NB4 (cell line): ENCODE data around the gene TMUB1.

ENCODE experiments used
- DNase-seq: peaks from one replicate; pipeline ENCODE4 v3.0.0; 2010; ENCODE audit warnings: low read depth
- H3K4me3 ChIP-seq: one replicate; pipeline ENCODE4 v1.5.1; 2011; ENCODE audit warnings: mild to moderate bottlenecking, low read depth, low read length, moderate library complexity
- MYC ChIP-seq: IDR thresholded peaks from 2 replicates; pipeline ENCODE4 v1.6.1; 2011; ENCODE audit warnings: low read depth, low read length
- POLR2A ChIP-seq: IDR thresholded peaks from 2 replicates; pipeline ENCODE4 v1.6.1; 2011; ENCODE audit warnings: mild to moderate bottlenecking; ENCODE audit not compliant: insufficient read length; ENCODE audit errors: extremely low read depth
- TF ChIP-seq, protein P1 (sequence below): IDR thresholded peaks from 2 replicates; pipeline ENCODE4 v1.6.1; 2011; ENCODE audit warnings: low read depth, low read length
- TF ChIP-seq, protein P2 (sequence below): IDR thresholded peaks from one replicate; pipeline ENCODE4 v1.5.1; 2012; ENCODE audit warnings: low read depth, low read length

TMUB1 gene

DNA sequence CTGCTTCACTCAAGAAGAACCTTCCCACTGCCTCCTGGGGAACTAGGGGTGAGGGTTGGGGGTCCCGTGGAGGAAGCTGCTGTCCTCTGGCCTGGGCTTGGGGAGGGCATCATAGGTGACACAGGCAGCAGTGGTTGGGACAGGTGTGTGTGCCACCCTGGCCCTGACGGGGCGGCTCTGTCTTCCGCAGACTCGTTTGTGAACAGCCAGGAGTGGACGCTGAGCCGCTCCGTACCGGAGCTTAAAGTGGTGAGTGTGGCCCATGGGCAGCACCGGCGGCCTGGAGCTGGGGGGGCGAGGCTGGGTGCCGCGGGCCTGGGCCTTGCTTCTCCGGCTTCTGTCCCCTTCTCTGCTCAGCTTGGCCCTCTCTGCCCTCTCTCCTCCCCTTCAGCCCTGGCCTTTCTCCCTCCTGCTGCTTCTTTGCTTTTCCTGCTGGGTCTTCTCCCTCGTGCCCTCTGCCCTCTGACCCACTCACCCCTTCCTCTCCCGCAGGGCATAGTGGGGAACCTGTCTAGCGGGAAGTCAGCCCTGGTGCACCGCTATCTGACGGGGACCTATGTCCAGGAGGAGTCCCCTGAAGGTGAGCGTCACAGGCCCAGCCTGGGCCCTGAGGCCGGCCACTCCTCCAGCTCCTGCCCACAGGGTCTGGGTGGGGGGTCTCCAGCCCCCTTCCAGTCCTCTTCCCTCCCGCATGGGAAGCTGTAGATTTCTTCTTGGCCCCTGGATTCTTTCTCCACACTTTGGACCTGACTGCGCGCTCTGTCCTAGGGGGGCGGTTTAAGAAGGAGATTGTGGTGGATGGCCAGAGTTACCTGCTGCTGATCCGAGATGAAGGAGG is 33.5 kb upstream of the TMUB1 start:
- no peak overlapping the region for H3K4me3 ChIP-seq
- no peak for DNase-seq
- TF ChIP-seq, protein P1, sequence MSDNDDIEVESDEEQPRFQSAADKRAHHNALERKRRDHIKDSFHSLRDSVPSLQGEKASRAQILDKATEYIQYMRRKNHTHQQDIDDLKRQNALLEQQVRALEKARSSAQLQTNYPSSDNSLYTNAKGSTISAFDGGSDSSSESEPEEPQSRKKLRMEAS = no peak
- TF ChIP-seq MYC (no peak), POLR2A (no peak)
- TF ChIP-seq, protein P2, sequence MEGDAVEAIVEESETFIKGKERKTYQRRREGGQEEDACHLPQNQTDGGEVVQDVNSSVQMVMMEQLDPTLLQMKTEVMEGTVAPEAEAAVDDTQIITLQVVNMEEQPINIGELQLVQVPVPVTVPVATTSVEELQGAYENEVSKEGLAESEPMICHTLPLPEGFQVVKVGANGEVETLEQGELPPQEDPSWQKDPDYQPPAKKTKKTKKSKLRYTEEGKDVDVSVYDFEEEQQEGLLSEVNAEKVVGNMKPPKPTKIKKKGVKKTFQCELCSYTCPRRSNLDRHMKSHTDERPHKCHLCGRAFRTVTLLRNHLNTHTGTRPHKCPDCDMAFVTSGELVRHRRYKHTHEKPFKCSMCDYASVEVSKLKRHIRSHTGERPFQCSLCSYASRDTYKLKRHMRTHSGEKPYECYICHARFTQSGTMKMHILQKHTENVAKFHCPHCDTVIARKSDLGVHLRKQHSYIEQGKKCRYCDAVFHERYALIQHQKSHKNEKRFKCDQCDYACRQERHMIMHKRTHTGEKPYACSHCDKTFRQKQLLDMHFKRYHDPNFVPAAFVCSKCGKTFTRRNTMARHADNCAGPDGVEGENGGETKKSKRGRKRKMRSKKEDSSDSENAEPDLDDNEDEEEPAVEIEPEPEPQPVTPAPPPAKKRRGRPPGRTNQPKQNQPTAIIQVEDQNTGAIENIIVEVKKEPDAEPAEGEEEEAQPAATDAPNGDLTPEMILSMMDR = no peak

DNA sequence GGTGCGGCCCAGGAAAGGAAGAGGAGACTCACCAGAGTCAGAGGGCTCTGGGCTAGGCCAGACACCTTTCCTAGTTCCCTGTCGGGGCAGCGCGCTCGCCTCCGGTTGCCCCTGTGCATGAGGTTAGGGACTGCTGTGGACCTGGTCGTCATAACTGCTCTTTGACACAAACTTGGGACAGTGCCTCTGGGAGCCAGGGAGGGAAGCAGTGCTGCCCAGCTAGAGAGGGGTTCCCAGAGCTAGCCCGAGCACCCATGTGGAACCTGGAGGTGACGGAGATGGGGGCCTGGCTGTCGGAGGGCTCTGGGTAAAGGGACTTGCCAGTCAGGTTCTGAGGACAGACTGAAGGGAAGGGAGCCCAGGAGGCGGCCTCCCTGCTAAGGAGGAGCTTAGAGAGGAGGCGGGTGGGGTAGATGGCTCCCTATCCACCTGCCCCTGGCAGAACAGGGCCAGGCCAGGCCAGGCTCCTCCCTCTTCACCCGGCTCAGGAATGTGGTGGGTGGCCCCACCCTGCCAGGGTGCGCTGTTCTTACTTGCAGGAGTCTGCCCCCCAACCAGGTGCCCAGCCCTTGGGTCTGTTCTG is 32.6 kb upstream of the TMUB1 start:
- TF ChIP-seq, protein P1 = no peak
- TF ChIP-seq, protein P2 = no peak
- TF ChIP-seq MYC (no peak), POLR2A (no peak)
- DNase-seq = no peak
- no peak overlapping the region for H3K4me3 ChIP-seq

DNA sequence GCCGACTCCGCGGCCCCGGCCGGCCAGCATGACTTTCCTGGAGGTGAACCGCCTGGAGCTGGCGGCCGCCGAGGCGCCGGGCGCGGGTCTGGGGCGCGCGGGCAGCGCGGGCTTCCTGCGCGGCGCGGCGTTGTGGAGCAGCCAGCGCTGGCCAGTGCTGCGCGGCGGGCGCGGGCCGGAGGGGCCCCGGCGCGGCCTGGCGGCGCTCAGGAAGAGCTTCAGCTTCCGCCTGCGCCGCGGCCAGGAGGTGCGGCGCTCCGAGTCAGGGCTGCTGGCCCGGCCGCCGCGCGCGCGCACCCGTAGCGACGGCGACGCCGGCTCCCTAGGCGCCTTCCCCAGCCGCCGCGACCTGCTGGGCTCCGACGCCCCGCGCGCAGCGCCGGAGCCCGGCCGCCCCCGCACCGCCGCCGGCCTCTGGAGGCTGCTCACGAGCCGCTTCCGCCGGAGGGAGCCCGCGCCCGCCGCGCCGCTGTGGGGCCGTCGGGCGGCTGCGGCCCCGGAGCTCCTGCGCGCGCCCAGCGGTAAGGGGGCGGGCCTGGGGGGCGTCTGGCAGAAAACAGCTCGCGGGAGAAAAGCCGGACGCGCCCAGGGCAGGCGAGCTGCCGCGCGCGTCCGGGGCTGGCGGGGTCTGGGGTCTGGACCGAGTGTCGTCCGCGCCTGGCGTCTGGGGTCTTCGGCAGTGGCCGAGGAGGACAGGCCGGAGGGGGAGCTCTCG is 32.0 kb upstream of the TMUB1 start:
- H3K4me3 ChIP-seq = no peak overlapping the region
- no peak for DNase-seq
- TF ChIP-seq POLR2A (no peak), MYC (no peak)
- TF ChIP-seq, protein P1 = no peak
- TF ChIP-seq, protein P2 = no peak

DNA sequence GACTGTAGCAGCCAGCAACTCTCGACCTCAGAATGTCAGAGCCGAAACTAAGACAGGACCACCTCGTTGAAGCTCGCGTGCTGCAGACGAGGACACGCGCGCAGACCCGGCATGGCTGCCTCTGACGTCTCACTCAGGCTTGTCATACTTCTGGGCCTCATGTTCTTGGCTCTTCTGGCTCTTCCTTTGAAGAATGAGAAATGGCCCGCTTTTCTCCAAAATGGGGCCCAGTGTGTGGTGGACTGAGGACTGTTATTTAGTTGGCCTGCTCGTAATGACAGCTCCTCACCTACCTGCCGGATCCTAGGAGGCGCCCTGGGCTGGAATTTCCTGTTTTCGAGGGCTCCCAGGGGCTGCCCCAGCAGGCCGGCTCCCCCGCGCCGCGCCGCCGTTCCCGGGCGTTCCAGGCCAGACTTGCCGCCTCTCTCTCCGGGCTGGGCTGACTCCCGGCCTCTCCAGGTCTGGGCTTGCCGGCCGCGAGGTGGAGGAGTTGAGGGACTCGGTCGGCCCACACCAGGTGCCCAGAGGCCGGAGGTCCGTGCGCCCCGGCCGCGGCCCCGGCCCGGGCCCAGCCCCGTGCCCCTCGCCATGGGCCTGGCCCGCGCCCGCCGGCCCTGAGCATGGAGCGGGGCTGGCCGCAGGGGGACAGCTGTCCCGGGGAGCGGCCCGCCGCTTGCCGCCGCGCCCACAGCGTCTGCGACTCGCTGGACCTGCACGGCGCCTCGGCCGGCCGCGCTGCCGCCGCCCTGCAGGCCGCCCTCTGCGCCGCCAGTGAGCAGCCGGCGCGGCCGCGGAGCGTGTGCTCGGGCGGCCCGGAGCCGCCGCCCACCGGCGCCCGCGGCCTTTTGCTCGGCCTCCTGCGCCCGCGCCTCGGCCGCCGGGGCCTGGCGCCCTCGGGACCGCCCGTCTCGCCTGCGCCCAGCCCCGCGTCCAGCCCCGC is 31.1 kb upstream of the TMUB1 start:
- no peak for DNase-seq
- no peak overlapping the region for H3K4me3 ChIP-seq
- TF ChIP-seq MYC = no peak
- TF ChIP-seq, protein P2 = no peak
- TF ChIP-seq, protein P1 = no peak
- no peak for TF ChIP-seq POLR2A
